PC-9 (cell line): ENCODE results near the gene RPRML. TPM values are rescaled to one million over a fixed set of nuclear protein-coding genes. Genes with fewer than 3 reads are reported as not detected.
"Not testable (repeated sequence)": the region's sequence is repeated elsewhere in the genome, so short reads cannot be mapped to it uniquely, and the experiment has no call there.

ENCODE experiments used
- BruUV-seq: library from RNA; stranded (reverse); fragments of 400-500 nt; replicated peaks from 2 replicates; lab custom pipeline; 2021; lab: Mats Ljungman, UMichigan
- CTCF ChIA-PET: fragments of 300-600 bp; sonication (Branson Sonifier 250); formaldehyde crosslinking; loops from one replicate; lab custom pipeline; 2022; ENCODE audit warnings: antibody characterized with exemption; lab: Charles Lee
- POLR2A ChIA-PET: fragments of 300-600 bp; sonication (Branson Sonifier 250); formaldehyde crosslinking; loops from one replicate; lab custom pipeline; 2022; ENCODE audit warnings: antibody characterized with exemption; ENCODE audit not compliant: unreplicated experiment; lab: Charles Lee
- DNase-seq, 2 experiments: peaks; one replicate each; pipeline versions ENCODE4 v3.0.0 to v3.0.0-alpha.2; 2015 to 2022; ENCODE audit warnings: mixed read lengths in 1 of 2
- H2AFZ ChIP-seq: fragments of 200-600 bp; sonication (generic); 2 replicates; pipeline ENCODE4 v1.8.1; 2017; ENCODE audit warnings: antibody characterized with exemption
- H3F3A ChIP-seq: fragments of 200-600 bp; sonication (generic); 2 replicates; pipeline ENCODE4 v1.8.1; 2017; ENCODE audit warnings: antibody characterized with exemption, mild to moderate bottlenecking, low read depth; ENCODE audit not compliant: insufficient read depth
- H3K27ac ChIP-seq: fragments of 200-600 bp; sonication (generic); 2 replicates; pipeline ENCODE4 v1.6.1; 2016; ENCODE audit warnings: mixed run types
- H3K27me3 ChIP-seq: fragments of 200-600 bp; sonication (generic); 2 replicates; pipeline ENCODE4 v1.6.1; 2016; ENCODE audit warnings: low read depth, mixed run types; ENCODE audit not compliant: insufficient read depth
- H3K36me3 ChIP-seq: fragments of 200-600 bp; sonication (generic); 2 replicates; pipeline ENCODE4 v1.6.1; 2016; ENCODE audit warnings: low read depth, mixed run types
- H3K4me1 ChIP-seq: fragments of 200-600 bp; sonication (generic); replicated peaks from 2 replicates; pipeline ENCODE4 v1.6.1; 2016; ENCODE audit warnings: mixed run types; ENCODE audit not compliant: insufficient read depth
- H3K4me2 ChIP-seq: fragments of 200-600 bp; sonication (generic); 2 replicates; pipeline ENCODE4 v1.6.1; 2017; ENCODE audit warnings: mixed run types
- H3K4me3 ChIP-seq: fragments of 200-600 bp; sonication (generic); 2 replicates; pipeline ENCODE4 v1.6.1; 2016; ENCODE audit warnings: mixed run types
- H3K79me2 ChIP-seq: fragments of 200-600 bp; sonication (generic); 2 replicates; pipeline ENCODE4 v1.6.1; 2017; ENCODE audit warnings: low read depth, mixed run types
- H3K9me2 ChIP-seq: fragments of 200-600 bp; sonication (generic); 2 replicates; pipeline ENCODE4 v1.8.1; 2017; ENCODE audit warnings: mild to moderate bottlenecking; ENCODE audit not compliant: insufficient read depth
- H3K9me3 ChIP-seq: fragments of 200-600 bp; sonication (generic); 2 replicates; pipeline ENCODE4 v1.8.1; 2016; ENCODE audit warnings: low read depth; ENCODE audit not compliant: insufficient read depth
- H4K20me1 ChIP-seq: fragments of 200-600 bp; sonication (generic); 2 replicates; pipeline ENCODE4 v1.8.1; 2017; ENCODE audit not compliant: insufficient read depth
- EZH2 ChIP-seq: fragments of 200-600 bp; sonication (generic); IDR thresholded peaks from 2 replicates; pipeline ENCODE4 v1.8.0; 2017; ENCODE audit warnings: antibody characterized with exemption, low read depth
- intact Hi-C: fragments of 100-400 bp; cut with micrococcal nuclease; formaldehyde crosslinking; loops from one replicate; pipeline ENCODE4 v1.10.0; 2022; ENCODE audit not compliant: unreplicated experiment
- total RNA-seq: library from RNA; stranded (reverse); gene quantifications from 2 replicates; pipeline ENCODE4 v1.2.3, GENCODE V29; 2021
- TF ChIP-seq, protein P1 (sequence below): fragments of 200-600 bp; sonication (generic); conservative IDR thresholded peaks from 2 replicates; pipeline ENCODE4 v1.6.1; 2017; ENCODE audit warnings: mixed run types, antibody characterized with exemption, mild to moderate bottlenecking, moderate library complexity

Gene RPRML
- total RNA-seq, 1 experiment from 2014 or later, result not detected

DNA sequence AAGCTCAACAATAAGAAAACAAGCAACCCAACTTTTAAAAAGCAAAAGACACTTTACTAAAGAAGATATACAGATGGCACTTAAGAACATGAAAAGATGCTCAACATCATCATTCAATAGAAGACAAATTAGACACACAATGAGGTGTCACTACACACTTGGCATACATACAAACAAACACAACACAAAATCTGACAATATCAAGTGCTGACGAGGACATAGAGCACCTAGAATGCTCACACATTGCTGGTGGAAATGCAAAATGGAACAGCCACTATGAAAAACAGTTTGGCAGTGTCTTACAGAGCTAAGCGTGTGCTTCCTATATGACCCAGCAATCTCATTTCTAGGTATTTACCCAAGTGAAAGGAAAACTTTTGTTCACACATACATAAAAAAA, 18.9 kb downstream of the RPRML start:
- BruUV-seq, result no TSS peak
- H3K79me2 ChIP-seq, result no peaks in the 10 kb centered on the region
- DNase-seq, result no peak
- no peaks in the 10 kb centered on the region for H4K20me1 ChIP-seq
- peaks cover 12% of the 10 kb centered on the region; the same call in 1 of the 2 replicates for H3K9me3 ChIP-seq
- ChIA-PET CTCF (no interaction called here), POLR2A (no interaction called here)
- H3K4me3 ChIP-seq, result no peak overlapping the region
- H2AFZ ChIP-seq, result no peak overlapping the region
- H3K4me1 ChIP-seq, result no peaks in the 10 kb centered on the region
- H3F3A ChIP-seq, result no peaks in the 10 kb centered on the region; the same call in 1 of the 2 replicates
- TF ChIP-seq EZH2, result no peak
- TF ChIP-seq, protein P1, sequence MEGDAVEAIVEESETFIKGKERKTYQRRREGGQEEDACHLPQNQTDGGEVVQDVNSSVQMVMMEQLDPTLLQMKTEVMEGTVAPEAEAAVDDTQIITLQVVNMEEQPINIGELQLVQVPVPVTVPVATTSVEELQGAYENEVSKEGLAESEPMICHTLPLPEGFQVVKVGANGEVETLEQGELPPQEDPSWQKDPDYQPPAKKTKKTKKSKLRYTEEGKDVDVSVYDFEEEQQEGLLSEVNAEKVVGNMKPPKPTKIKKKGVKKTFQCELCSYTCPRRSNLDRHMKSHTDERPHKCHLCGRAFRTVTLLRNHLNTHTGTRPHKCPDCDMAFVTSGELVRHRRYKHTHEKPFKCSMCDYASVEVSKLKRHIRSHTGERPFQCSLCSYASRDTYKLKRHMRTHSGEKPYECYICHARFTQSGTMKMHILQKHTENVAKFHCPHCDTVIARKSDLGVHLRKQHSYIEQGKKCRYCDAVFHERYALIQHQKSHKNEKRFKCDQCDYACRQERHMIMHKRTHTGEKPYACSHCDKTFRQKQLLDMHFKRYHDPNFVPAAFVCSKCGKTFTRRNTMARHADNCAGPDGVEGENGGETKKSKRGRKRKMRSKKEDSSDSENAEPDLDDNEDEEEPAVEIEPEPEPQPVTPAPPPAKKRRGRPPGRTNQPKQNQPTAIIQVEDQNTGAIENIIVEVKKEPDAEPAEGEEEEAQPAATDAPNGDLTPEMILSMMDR, result no peak
- H3K9me2 ChIP-seq, result no peaks in the 10 kb centered on the region
- no peak overlapping the region for H3K27ac ChIP-seq
- H3K4me2 ChIP-seq, result no peak overlapping the region
- H3K27me3 ChIP-seq, result 0 out of 2 replicates have a peak, but pooled peaks cover 7% of the 10 kb centered on the region
- H3K36me3 ChIP-seq, result no peaks in the 10 kb centered on the region
- intact Hi-C loops, result no loop called here

DNA sequence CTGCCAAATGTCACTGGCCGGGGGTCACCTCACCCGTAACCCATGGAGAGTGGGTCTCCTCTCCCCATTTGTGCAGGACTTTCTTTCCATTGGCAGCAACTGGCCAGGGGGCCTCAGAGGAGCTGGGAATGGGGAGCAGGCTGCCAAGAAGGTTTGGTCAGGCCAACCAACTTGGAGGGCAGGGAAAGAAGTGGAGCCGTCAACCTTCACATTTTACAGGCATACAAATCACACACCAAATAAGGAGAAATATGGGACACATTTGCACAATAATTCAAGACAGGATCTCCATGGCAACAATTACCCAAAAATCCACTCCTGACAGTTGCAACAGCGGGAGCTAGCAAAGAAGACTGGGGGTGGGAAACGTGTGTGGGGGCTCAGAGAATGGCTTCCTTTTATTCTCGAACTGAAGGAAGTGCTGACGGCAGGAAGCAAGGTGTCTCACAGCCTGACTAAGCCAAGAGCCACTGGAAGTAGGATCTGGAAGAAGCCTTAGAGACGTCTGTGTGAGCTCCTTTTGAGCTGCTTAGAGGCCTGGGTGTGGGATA, 20.9 kb downstream of the RPRML start:
- Histone ChIP-seq H3F3A (no peaks in the 10 kb centered on the region; the same call in 1 of the 2 replicates), H3K4me3 (no peak overlapping the region), H3K4me1 (no peaks in the 10 kb centered on the region), H3K9me2 (no peaks in the 10 kb centered on the region), H2AFZ (no peak overlapping the region), H3K36me3 (no peaks in the 10 kb centered on the region), H3K79me2 (no peaks in the 10 kb centered on the region), H3K4me2 (no peak overlapping the region), H4K20me1 (no peaks in the 10 kb centered on the region), H3K27ac (no peak overlapping the region), H3K27me3 (0 out of 2 replicates have a peak, but pooled peaks cover 7% of the 10 kb centered on the region), H3K9me3 (peaks cover 12% of the 10 kb centered on the region; the same call in 1 of the 2 replicates)
- no peak for TF ChIP-seq EZH2
- TF ChIP-seq, protein P1, result no peak
- ChIA-PET POLR2A (no interaction called here), CTCF (no interaction called here)
- no TSS peak for BruUV-seq
- intact Hi-C loops, result no loop called here
- no peak for DNase-seq

DNA sequence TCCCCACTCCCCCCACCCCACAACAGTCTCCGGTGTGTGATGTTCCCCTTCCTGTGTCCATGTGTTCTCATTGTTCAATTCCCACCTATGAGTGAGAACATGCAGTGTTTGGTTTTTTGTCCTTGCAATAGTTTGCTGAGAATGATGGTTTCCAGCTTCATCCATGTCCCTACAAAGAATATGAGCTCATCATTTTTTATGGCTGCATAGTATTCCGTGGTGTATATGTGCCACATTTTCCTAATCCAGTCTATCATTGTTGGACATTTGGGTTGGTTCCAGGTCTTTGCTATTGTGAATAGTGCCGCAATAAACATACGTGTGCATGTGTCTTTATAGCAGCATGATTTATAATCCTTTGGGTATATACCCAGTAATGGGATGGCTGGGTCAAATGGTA, 25.9 kb downstream of the RPRML start:
- DNase-seq, H3F3A ChIP-seq, BruUV-seq, H4K20me1 ChIP-seq, H2AFZ ChIP-seq, H3K9me2 ChIP-seq, POLR2A ChIA-PET, H3K79me2 ChIP-seq, intact Hi-C loops, H3K27ac ChIP-seq, H3K36me3 ChIP-seq, H3K4me3 ChIP-seq, H3K9me3 ChIP-seq, H3K4me2 ChIP-seq, H3K4me1 ChIP-seq, H3K27me3 ChIP-seq, CTCF ChIA-PET: not testable (repeated sequence)

DNA sequence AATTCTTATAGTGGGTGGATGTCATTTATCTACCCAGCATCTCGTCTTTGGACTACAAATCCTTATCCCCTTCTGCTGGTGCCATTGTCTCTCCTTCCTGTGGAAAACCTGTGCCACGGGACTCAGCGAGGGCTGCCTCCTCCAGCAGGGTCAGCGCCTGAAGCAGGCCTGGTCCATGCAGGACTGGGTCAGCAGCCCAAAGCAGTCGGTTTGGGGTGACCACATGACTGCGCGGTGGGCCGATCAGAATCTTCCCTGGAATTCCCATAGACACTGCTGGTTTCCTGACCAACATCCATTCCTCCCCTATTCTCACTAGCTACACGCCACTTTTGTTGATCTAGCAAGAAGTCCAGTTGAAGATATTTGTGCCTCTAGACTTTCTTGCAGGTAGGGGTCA, 26.9 kb downstream of the RPRML start:
- BruUV-seq, result no TSS peak
- no peaks in the 10 kb centered on the region for H3F3A ChIP-seq

More for the DNA sequence above, 26.9 kb downstream of the RPRML start:
- H2AFZ ChIP-seq, result no peak overlapping the region
- TF ChIP-seq, protein P1, result no peak
- TF ChIP-seq EZH2, result no peak
- H3K9me3 ChIP-seq, result no peaks in the 10 kb centered on the region
- H3K9me2 ChIP-seq, result no peaks in the 10 kb centered on the region
- H3K36me3 ChIP-seq, result no peaks in the 10 kb centered on the region
- H3K4me1 ChIP-seq, result no peaks in the 10 kb centered on the region
- no peak overlapping the region for H3K27ac ChIP-seq
- ChIA-PET CTCF (interaction anchor here (0.6 kb wide), 1 partner anchor 11 kb away, joined by 5 read pairs; no protein-coding TSS in a partner anchor), POLR2A (interaction anchor here (0.6 kb wide), 1 partner anchor 34 kb away, joined by 4 read pairs; no protein-coding TSS in a partner anchor)
- H3K4me3 ChIP-seq, result no peak overlapping the region
- H3K27me3 ChIP-seq, result no peaks in the 10 kb centered on the region
- intact Hi-C loops, result no loop called here
- DNase-seq, result no peak
- no peaks in the 10 kb centered on the region for H4K20me1 ChIP-seq
- no peak overlapping the region for H3K4me2 ChIP-seq
- no peaks in the 10 kb centered on the region for H3K79me2 ChIP-seq
